RWPE1 (cell line): ENCODE results near the gene TCP10L.
"Not testable (repeated sequence)": the region's sequence is repeated elsewhere in the genome, so short reads cannot be mapped to it uniquely, and the experiment has no call there.

ENCODE experiments used
- CTCF ChIA-PET: fragments of 350-600 bp; sonication (Branson Sonifier 250); formaldehyde crosslinking; extraction: SDS; loops from one replicate; lab custom pipeline; 2021; lab: Yijun Ruan, JAX
- POLR2A ChIA-PET: fragments of 400-600 bp; formaldehyde crosslinking; extraction: SDS; loops from one replicate; lab custom pipeline; 2020; ENCODE audit warnings: antibody characterized with exemption; ENCODE audit not compliant: low non-redundant PET; lab: Yijun Ruan, JAX
- DNase-seq: peaks from one replicate; pipeline ENCODE4 v3.0.0; 2012; ENCODE audit warnings: low spot score
- H3K27ac ChIP-seq: fragments of 450-650 bp; 2 replicates; pipeline ENCODE4 v1.5.1; 2017
- TF ChIP-seq, protein P1 (sequence below): fragments of 450-650 bp; conservative IDR thresholded peaks from 2 replicates; pipeline ENCODE4 v1.5.1; 2017; ENCODE audit warnings: low read depth, mild to moderate bottlenecking

Gene TCP10L, protein sequence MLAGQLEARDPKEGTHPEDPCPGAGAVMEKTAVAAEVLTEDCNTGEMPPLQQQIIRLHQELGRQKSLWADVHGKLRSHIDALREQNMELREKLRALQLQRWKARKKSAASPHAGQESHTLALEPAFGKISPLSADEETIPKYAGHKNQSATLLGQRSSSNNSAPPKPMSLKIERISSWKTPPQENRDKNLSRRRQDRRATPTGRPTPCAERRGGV

DNA sequence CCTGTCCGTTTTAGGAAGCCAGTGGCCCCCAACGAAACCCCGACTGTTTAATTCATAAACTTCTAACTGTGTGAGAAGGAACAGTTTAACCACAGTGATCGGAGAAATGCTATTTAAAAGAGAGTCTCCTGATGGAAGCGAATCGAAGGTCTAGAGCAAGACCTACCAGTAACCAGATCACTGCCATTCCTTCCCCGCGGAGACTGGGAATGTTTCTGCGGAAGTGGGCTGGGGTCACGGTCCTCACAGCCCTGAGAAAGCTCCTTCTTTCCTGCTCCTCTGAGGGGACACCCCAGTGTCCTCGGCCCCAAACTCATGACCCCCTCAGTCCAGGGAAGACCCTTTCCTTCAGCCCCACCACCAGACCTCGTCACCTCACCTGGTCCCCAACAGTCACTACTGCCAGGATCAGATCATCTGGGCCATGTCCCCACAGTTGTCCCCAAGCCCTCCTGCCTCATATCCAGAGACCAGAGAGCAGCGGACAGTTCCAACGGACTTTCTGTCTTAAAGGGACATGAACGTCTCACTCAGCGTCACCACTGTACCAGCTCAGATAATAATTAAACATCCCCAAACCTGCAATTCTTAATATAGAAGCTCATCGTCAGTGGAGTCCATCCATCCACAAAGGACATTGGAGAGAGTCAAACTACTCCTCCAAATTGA, at the start of gene TCP10L:
TSS of gene TCP10L (minus strand) at position 482 of the 669 bp plus-strand sequence. CDS start 1,219 bp downstream, outside the sequence.
- POLR2A ChIA-PET = no interaction called here
- no peak within 1 kb of the TSS for H3K27ac ChIP-seq
- no peak for DNase-seq
- CTCF ChIA-PET = interaction anchor here (0.8 to 1.5 kb wide), 2 partner anchors 10 to 16 kb away, joined by 3 read pairs; no protein-coding TSS in a partner anchor
- TF ChIP-seq, protein P1, sequence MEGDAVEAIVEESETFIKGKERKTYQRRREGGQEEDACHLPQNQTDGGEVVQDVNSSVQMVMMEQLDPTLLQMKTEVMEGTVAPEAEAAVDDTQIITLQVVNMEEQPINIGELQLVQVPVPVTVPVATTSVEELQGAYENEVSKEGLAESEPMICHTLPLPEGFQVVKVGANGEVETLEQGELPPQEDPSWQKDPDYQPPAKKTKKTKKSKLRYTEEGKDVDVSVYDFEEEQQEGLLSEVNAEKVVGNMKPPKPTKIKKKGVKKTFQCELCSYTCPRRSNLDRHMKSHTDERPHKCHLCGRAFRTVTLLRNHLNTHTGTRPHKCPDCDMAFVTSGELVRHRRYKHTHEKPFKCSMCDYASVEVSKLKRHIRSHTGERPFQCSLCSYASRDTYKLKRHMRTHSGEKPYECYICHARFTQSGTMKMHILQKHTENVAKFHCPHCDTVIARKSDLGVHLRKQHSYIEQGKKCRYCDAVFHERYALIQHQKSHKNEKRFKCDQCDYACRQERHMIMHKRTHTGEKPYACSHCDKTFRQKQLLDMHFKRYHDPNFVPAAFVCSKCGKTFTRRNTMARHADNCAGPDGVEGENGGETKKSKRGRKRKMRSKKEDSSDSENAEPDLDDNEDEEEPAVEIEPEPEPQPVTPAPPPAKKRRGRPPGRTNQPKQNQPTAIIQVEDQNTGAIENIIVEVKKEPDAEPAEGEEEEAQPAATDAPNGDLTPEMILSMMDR = no peak

DNA sequence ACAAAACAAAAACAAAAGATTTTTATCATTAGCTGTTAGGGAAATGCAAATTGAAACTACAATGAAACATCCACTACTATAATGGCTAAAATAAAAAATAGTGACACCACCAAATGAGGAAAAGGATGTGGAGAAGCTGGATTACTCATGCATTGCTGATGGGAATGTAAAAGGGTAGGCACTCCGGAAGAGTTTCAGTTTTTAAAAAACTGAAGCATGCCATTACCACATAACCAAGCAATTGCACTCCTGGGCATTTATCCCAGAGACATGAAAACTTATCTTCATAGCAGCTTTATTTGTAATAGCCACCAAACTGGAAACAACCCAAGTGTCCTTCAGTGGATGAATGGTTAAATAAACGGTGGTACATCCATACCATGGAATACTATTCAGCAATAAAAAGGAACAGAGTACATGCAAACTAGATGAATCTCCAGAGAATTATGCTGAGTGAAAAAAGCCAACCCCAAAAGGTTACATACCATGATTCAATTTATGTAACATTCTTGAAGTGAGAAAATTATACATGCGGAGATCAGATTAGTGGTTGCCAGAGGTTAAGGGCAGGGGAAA, 41.4 kb upstream of the TCP10L start:
- TF ChIP-seq, protein P1 = no peak
- POLR2A ChIA-PET = no interaction called here

DNA sequence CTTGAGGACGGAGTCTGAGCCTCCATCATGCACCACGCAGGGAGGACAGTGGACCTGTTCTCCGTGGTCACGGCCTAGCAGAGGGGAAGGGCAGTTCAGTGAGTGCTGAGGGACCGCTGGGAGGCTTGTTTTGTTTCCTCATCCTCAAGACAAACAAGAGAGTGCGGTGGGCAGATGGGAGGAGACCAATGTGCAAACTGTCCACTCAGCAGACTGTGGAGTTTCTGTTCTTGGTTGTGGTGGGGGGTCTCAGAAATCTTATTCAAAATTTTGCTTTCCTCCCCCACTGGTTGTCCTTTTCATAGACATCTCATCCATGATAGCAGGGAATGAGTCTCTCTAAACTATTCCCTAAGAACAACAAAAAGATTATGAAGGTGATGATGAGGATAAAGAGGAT, 32.9 kb upstream of the TCP10L start:
- H3K27ac ChIP-seq, DNase-seq, POLR2A ChIA-PET: not testable (repeated sequence)
- CTCF ChIA-PET = interaction anchor here (0.6 kb wide), 1 partner anchor 56 kb away, joined by 3 read pairs; no protein-coding TSS in a partner anchor

More for the DNA sequence above, 41.4 kb upstream of the TCP10L start:
- CTCF ChIA-PET = no interaction called here
- H3K27ac ChIP-seq = no peak overlapping the region
- DNase-seq = no peak

DNA sequence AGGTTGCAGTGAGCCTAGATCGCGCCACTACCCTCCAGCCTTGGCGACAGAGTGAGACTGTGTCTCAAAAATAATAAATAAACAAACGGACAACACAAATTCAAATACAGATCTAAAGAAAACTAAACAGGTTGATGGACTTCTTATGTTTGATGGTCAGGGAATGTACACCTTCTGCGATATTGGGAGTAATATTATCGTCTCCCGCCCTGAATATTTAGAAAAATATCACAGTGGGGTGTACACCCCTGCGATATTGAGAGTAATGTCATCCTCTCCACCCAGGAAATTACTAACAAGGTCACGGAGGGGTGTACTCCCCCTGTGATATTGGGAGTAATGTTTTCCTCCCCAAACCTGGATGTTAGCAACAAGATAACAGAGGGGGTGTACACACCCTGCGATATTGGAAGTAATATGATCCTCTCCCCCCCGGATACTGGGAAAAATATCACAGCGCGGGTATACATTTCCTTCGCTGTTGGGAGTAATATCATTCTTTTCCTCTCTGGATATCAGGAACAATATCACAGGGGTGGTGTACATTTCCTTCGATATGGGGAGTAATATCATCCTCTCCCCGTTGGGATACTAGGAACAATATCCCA, 28.2 kb upstream of the TCP10L start:
- H3K27ac ChIP-seq = peak overlapping the region; percentile 98
- DNase-seq = no peak
- POLR2A ChIA-PET = no interaction called here
- CTCF ChIA-PET = interaction anchor here (0.6 kb wide), 1 partner anchor 8 kb away, joined by 3 read pairs; no protein-coding TSS in a partner anchor
- TF ChIP-seq, protein P1 = no peak

DNA sequence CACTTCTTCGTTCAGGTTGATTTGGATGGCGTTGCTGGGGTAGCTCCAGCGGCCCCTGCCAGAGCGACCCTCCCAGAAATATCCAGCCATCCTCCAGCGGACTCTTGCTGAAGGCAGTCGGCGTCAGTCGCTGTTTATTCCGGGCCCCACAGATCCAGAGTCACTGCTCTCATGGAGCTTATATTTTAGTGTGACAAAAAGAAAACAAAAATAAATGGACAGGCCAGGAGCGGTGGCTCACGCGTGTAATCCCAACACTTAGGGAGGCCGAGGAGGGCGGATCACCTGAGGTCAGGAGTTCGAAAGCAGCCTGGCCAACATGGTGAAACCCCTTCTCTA, 27.6 kb upstream of the TCP10L start:
- DNase-seq = no peak
- POLR2A ChIA-PET = no interaction called here

DNA sequence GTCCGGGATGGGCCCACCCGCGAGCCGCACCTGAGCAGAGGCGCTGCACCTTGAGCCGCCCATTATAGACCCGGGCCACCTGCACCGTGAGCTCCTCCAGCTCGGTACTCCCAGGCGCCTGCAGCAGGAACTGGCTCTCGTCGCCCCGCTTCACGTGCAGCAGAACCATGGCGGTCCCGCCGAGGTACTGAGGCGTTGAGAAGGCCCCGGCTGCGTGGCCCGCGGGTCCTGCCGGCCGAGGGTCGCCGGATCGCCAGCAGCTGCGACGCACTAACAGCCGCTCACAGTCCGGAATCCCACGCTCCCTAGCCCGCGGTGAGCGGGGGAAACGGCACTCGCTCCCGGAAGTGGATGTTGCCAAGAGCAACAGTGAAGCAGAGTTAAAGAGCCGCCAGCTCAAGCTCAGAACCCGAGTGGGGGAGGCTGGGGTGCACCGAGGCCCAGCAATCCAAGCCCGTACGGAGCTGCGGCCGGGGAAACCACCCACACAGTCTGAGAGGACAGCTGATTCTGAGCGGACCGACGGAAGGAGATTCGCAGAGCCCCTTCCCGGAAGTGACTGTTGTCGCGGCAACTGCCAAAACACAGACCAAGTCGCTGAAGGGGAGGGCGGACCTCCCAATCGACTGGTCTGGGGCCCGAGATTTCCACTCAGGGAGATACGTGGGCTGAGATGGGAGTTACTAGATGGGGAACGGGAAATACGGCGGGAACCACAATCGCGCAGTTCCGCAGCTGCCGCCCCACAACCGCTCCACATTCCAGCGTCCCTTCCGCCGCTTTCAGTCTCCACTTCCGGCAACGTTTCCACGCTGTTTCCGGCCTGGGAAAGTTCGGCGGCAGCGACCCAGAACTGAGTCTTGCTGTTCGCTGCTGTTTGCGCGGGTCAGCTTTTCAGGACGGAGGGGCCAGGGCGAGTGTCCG, 27.0 kb upstream of the TCP10L start, which contains the start of gene CFAP298:
TSS of gene CFAP298 (minus strand) at position 303 of the 924 bp plus-strand sequence. CDS start at position 169, 134 bp downstream.
- peak; percentile 88 for DNase-seq
- peak within 1 kb of the TSS; percentile 98 for H3K27ac ChIP-seq
- CTCF ChIA-PET = interaction anchor here (0.6 to 2.1 kb wide), 3 partner anchors 9 to 82 kb away, joined by 3 to 14 read pairs (median 5); no protein-coding TSS in a partner anchor
- TF ChIP-seq, protein P1 = no peak
- POLR2A ChIA-PET = no interaction called here

More for the DNA sequence above, 27.6 kb upstream of the TCP10L start:
- H3K27ac ChIP-seq = peak overlapping the region; percentile 98
- CTCF ChIA-PET = interaction anchor here (0.6 to 2.1 kb wide), 3 partner anchors 9 to 81 kb away, joined by 3 to 14 read pairs (median 5); no protein-coding TSS in a partner anchor
- TF ChIP-seq, protein P1 = no peak
